K562 (cell line): ENCODE data around the gene KRTAP9-7. TPM values are rescaled to one million over a fixed set of nuclear protein-coding genes. Genes with fewer than 3 reads are reported as not detected.

Experiments used
- ATAC-seq: fragments of 200-7000 bp; cut with Tn5 transposase; 3 replicates; pipeline ENCODE4 v1.9.1; 2020; ENCODE audit warnings: moderate library complexity
- BruUV-seq: library from RNA; stranded (reverse); fragments of 400-500 nt; replicated peaks from 2 replicates; lab custom pipeline; 2021; lab: Mats Ljungman, UMichigan
- CTCF ChIA-PET: fragments of 300-600 bp; formaldehyde crosslinking; extraction: SDS; loops from one replicate; lab custom pipeline; 2021; ENCODE audit warnings: low intra/inter-chr PET ratio; lab: Yijun Ruan, JAX
- POLR2A ChIA-PET: fragments of 300-600, 350-650 bp; sonication (Branson Sonifier 250); formaldehyde crosslinking; extraction: SDS; loops from one replicate; lab custom pipeline; 2021; ENCODE audit warnings: antibody characterized with exemption, inconsistent platforms; lab: Yijun Ruan, JAX
- DNase-seq, 4 experiments: peaks; one replicate each; pipeline versions ENCODE4 v3.0.0 to v3.0.0-alpha.2; 2011 to 2018; ENCODE audit warnings: low spot score in 3 of 4, mixed read lengths in 3 of 4; ENCODE audit errors: extremely low read depth in 1 of 4
- FAIRE-seq: peaks from 2 replicates; lab custom pipeline; 2011; peaks lifted over from hg19 to GRCh38; lab: Jason Lieb, UNC
- H2AFZ ChIP-seq: 2 replicates; pipeline ENCODE4 v1.6.0; 2011; ENCODE audit warnings: low read depth, low read length, control low read depth, inconsistent platforms
- H3K27ac ChIP-seq: fragments of 200-600 bp; 3 replicates; pipeline ENCODE4 v1.8.0; 2011; ENCODE audit warnings: low read depth, mild to moderate bottlenecking, control low read depth, inconsistent platforms, low read length, moderate library complexity, mixed read lengths; ENCODE audit errors: extremely low read depth
- H3K27me3 ChIP-seq, 2 experiments: fragments of 300-600 bp in 1 of 2; 2 replicates in 1 of 2; 3 replicates in 1 of 2; pipeline versions ENCODE4 v1.6.0 to v1.8.0; 2011; ENCODE audit warnings: inconsistent platforms in 2 of 2, low read length in 2 of 2, mild to moderate bottlenecking in 1 of 2, mixed read lengths in 1 of 2, moderate library complexity in 1 of 2; ENCODE audit not compliant: control insufficient read depth in 2 of 2, insufficient read depth in 2 of 2
- H3K36me3 ChIP-seq: fragments of 300-600 bp; 3 replicates; pipeline ENCODE4 v1.8.0; 2011; ENCODE audit warnings: mild to moderate bottlenecking, low read length, inconsistent platforms; ENCODE audit not compliant: control insufficient read depth, insufficient read depth
- H3K4me1 ChIP-seq, 2 experiments: fragments of 200-600 bp in 1 of 2; replicated peaks in 1 of 2; 2 replicates in 1 of 2; 3 replicates in 1 of 2; pipeline versions ENCODE4 v1.5.1 to v1.8.0; 2011; ENCODE audit warnings: inconsistent platforms in 2 of 2, low read length in 2 of 2, mild to moderate bottlenecking in 1 of 2, mixed read lengths in 1 of 2, moderate library complexity in 1 of 2; ENCODE audit not compliant: control insufficient read depth in 2 of 2, insufficient read depth in 2 of 2
- H3K4me2 ChIP-seq: 2 replicates; pipeline ENCODE4 v1.6.1; 2011; ENCODE audit warnings: low read length, control low read depth, inconsistent platforms, mixed read lengths; ENCODE audit not compliant: insufficient read depth
- H3K4me3 ChIP-seq: fragments of 200-600 bp; sonication (generic), shearing (Covaris generic); 2 replicates; pipeline ENCODE4 v1.5.1; 2016; ENCODE audit warnings: control low read depth, inconsistent platforms
- H3K79me2 ChIP-seq: fragments of 200-600 bp; 3 replicates; pipeline ENCODE4 v1.8.0; 2011; ENCODE audit warnings: low read length, inconsistent platforms; ENCODE audit not compliant: control insufficient read depth, insufficient read depth
- H3K9ac ChIP-seq, 2 experiments: 2 replicates each; pipeline versions ENCODE4 v1.6.0 to v1.6.1; 2011; ENCODE audit warnings: low read depth in 2 of 2, low read length in 2 of 2, control low read depth in 1 of 2, inconsistent platforms in 1 of 2, mild to moderate bottlenecking in 1 of 2, mixed read lengths in 1 of 2; ENCODE audit not compliant: insufficient read depth in 1 of 2
- H3K9me1 ChIP-seq: one replicate; pipeline ENCODE4 v1.6.0; 2011; ENCODE audit warnings: inconsistent platforms, mild to moderate bottlenecking, low read length, moderate library complexity; ENCODE audit not compliant: control insufficient read depth, insufficient read depth
- H3K9me3 ChIP-seq: replicated peaks from 2 replicates; pipeline ENCODE4 v1.5.1; 2011; ENCODE audit warnings: low read depth, low read length, inconsistent platforms; ENCODE audit not compliant: control insufficient read depth, insufficient read depth
- H4K20me1 ChIP-seq: replicated peaks from 2 replicates; pipeline ENCODE4 v1.6.1; 2011; ENCODE audit warnings: low read length, inconsistent platforms, mixed read lengths; ENCODE audit not compliant: control insufficient read depth, insufficient read depth
- BACH1 ChIP-seq: fragments of 200-800 bp; sonication (Bioruptor generic); IDR thresholded peaks from 2 replicates; pipeline ENCODE4 v1.6.1; 2016; ENCODE audit warnings: missing genetic modification characterization, missing compliant biosample characterization
- CBX8 ChIP-seq: fragments of 200-600 bp; sonication (generic); IDR thresholded peaks from 2 replicates; pipeline ENCODE4 v1.6.1; 2012; ENCODE audit warnings: borderline replicate concordance, mixed run types, low read depth, mild to moderate bottlenecking, moderate library complexity, mixed read lengths, low read length, control low read depth, inconsistent platforms; ENCODE audit not compliant: poor library complexity, severe bottlenecking; ENCODE audit errors: extremely low read depth
- HOXB6 ChIP-seq: fragments of 250-450 bp; sonication (Bioruptor Pico); IDR thresholded peaks from 2 replicates; pipeline ENCODE4 v1.5.1; 2022; ENCODE audit warnings: mild to moderate bottlenecking, borderline replicate concordance
- LARP7 ChIP-seq: fragments of 450-650 bp; IDR thresholded peaks from 2 replicates; pipeline ENCODE4 v1.6.1; 2016
- MCM7 ChIP-seq, 2 experiments: fragments of 450-650 bp; IDR thresholded peaks; 2 replicates each; pipeline ENCODE4 v1.6.1; 2016 to 2018
- POU5F1 ChIP-seq: fragments of 150-350 bp; IDR thresholded peaks from 2 replicates; pipeline ENCODE4 v1.6.1; 2014; ENCODE audit warnings: borderline replicate concordance, low read length, low read depth, mild to moderate bottlenecking; ENCODE audit not compliant: partially characterized antibody
- SREBF1 ChIP-seq: fragments of 150-350 bp; IDR thresholded peaks from 2 replicates; pipeline ENCODE4 v1.6.1; 2014; ENCODE audit warnings: antibody characterized with exemption, low read depth, low read length, borderline replicate concordance
- TFAP4 ChIP-seq: sonication (generic); formaldehyde crosslinking; IDR thresholded peaks from 2 replicates; pipeline ENCODE4 v1.8.0; 2022; ENCODE audit warnings: missing genetic modification reagents, mild to moderate bottlenecking, moderate library complexity, borderline replicate concordance
- ZNF263 ChIP-seq: sonication (generic); formaldehyde crosslinking; IDR thresholded peaks from 2 replicates; pipeline ENCODE4 v1.8.0; 2022; ENCODE audit warnings: mild to moderate bottlenecking, missing genetic modification reagents, borderline replicate concordance
- ZNF551 ChIP-seq: fragments of 250-450 bp; sonication (Bioruptor Pico); IDR thresholded peaks from 2 replicates; pipeline ENCODE4 v1.5.0; 2021; ENCODE audit warnings: mild to moderate bottlenecking, moderate library complexity
- ZNF785 ChIP-seq: fragments of 250-450 bp; sonication (Bioruptor Pico); IDR thresholded peaks from 2 replicates; pipeline ENCODE4 v1.4.0; 2020; ENCODE audit warnings: mild to moderate bottlenecking
- WGBS: fragments of 100-300 bp; shearing (Covaris generic); methylation state at CpG from one replicate; pipeline ENCODE4 v1.1.6; 2016; ENCODE audit warnings: low coverage, mixed read lengths; ENCODE audit not compliant: insufficient coverage; ENCODE audit errors: missing lambda C conversion rate; 5-methylcytosine and 5-hydroxymethylcytosine counted together
- in situ Hi-C: fragments of 300-500 bp; cut with MboI; formaldehyde crosslinking; loops from 4 replicates; pipeline ENCODE4 v1.15.0; 2018; ENCODE audit warnings: inconsistent platforms, mixed read lengths
- intact Hi-C: fragments of 100-400 bp; cut with micrococcal nuclease; formaldehyde crosslinking; loops from 2 replicates; pipeline ENCODE4 v1.14.2; 2022
- polyA plus RNA-seq, 8 experiments: library from polyadenylated mRNA; depleted of rRNA in 4 of 8; stranded (reverse) in 5 of 8; unstranded in 3 of 8; fragments of >200 nt; fragmentation: Nextera tagmentation in 2 of 8; fragmentation: Illumina TruSeq in 1 of 8; extraction: Ambion mirVana in 2 of 8; extraction: Trizol in 1 of 8; gene quantifications; 2 replicates each; pipeline versions ENCODE4 v1.2.1 to v1.2.3, GENCODE V29; 2011 to 2014; ENCODE audit warnings: inconsistent platforms in 1 of 8, missing spikeins in 1 of 8
- total RNA-seq, 7 experiments: library from RNA; depleted of rRNA in 6 of 7; stranded (reverse); fragments of >200 nt in 6 of 7; fragmentation: Illumina TruSeq in 2 of 7; extraction: Trizol in 2 of 7; gene quantifications; 2 replicates each; pipeline versions ENCODE4 v1.2.1 to v1.2.3, GENCODE V29; 2011 to 2021; ENCODE audit warnings: low replicate concordance in 1 of 7
- TF ChIP-seq, protein P1 (sequence below): fragments of 250-450 bp; sonication (Bioruptor Pico); IDR thresholded peaks from 2 replicates; pipeline ENCODE4 v1.4.0; 2020
- TF ChIP-seq, protein P2 (sequence below), 2 experiments: fragments of 450-650 bp; formaldehyde crosslinking in 1 of 2; IDR thresholded peaks; 2 replicates each; pipeline versions ENCODE4 v1.4.0 to v1.6.1; 2014 to 2020; ENCODE audit warnings: mild to moderate bottlenecking in 2 of 2, borderline replicate concordance in 1 of 2, low read depth in 1 of 2

The KRTAP9-7 gene
- total and polyA plus RNA-seq, 9 of the 15 experiments (the other 6 are each of a cell fraction or from before 2014, with no cell fraction given): not detected

- Histone ChIP-seq H3K27ac (no peak overlapping the region), H3K9me1 (no peaks in the 10 kb centered on the region), H3K36me3 (no peaks in the 10 kb centered on the region), H3K9me3 (no peaks in the 10 kb centered on the region), H3K79me2 (no peaks in the 10 kb centered on the region), H3K4me3 (no peak overlapping the region), H4K20me1 (no peaks in the 10 kb centered on the region), H3K4me2 (no peak overlapping the region), H3K9ac (no peak overlapping the region), H3K4me1 (no peaks in the 10 kb centered on the region; a peak in 1 of 5 replicates), H3K27me3 (peaks cover 3 to 36% of the 10 kb centered on the region in 2 experiments; a peak in 4 of 5 replicates), H2AFZ (no peak overlapping the region)
- under 1% methylated on average over 12 of the region's 12 CpGs for WGBS
- no peak for DNase-seq
- in situ Hi-C loops (no loop called here), intact Hi-C loops (no loop called here)
- ATAC-seq: no peak
- ChIA-PET POLR2A (interaction anchor here (0.6 kb wide), 1 partner anchor 1590 kb away, joined by 3 read pairs; no protein-coding TSS in a partner anchor), CTCF (no interaction called here)
- BruUV-seq: no TSS peak
- no peak for FAIRE-seq
- TF ChIP-seq LARP7 (no peak), SREBF1 (no peak), BACH1 (no peak), ZNF785 (CRISPR knock-in tag) (no peak), TFAP4 (no peak), POU5F1 (no peak), MCM7 (IDR thresholded peaks at IDR 0.05) (no peak), CBX8 (no peak), HOXB6 (CRISPR knock-in tag) (no peak), ZNF263 (no peak), ZNF551 (CRISPR knock-in tag) (no peak)
- TF ChIP-seq, protein P1, sequence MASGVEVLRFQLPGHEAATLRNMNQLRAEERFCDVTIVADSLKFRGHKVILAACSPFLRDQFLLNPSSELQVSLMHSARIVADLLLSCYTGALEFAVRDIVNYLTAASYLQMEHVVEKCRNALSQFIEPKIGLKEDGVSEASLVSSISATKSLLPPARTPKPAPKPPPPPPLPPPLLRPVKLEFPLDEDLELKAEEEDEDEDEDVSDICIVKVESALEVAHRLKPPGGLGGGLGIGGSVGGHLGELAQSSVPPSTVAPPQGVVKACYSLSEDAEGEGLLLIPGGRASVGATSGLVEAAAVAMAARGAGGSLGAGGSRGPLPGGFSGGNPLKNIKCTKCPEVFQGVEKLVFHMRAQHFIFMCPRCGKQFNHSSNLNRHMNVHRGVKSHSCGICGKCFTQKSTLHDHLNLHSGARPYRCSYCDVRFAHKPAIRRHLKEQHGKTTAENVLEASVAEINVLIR (CRISPR knock-in tag): no peak
- TF ChIP-seq, protein P2, sequence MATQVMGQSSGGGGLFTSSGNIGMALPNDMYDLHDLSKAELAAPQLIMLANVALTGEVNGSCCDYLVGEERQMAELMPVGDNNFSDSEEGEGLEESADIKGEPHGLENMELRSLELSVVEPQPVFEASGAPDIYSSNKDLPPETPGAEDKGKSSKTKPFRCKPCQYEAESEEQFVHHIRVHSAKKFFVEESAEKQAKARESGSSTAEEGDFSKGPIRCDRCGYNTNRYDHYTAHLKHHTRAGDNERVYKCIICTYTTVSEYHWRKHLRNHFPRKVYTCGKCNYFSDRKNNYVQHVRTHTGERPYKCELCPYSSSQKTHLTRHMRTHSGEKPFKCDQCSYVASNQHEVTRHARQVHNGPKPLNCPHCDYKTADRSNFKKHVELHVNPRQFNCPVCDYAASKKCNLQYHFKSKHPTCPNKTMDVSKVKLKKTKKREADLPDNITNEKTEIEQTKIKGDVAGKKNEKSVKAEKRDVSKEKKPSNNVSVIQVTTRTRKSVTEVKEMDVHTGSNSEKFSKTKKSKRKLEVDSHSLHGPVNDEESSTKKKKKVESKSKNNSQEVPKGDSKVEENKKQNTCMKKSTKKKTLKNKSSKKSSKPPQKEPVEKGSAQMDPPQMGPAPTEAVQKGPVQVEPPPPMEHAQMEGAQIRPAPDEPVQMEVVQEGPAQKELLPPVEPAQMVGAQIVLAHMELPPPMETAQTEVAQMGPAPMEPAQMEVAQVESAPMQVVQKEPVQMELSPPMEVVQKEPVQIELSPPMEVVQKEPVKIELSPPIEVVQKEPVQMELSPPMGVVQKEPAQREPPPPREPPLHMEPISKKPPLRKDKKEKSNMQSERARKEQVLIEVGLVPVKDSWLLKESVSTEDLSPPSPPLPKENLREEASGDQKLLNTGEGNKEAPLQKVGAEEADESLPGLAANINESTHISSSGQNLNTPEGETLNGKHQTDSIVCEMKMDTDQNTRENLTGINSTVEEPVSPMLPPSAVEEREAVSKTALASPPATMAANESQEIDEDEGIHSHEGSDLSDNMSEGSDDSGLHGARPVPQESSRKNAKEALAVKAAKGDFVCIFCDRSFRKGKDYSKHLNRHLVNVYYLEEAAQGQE (IDR thresholded peaks at IDR 0.05; ENCODE audit: borderline replicate concordance): no peak
- TF ChIP-seq, protein P2 (CRISPR knock-in tag; IDR thresholded peaks at IDR 0.05; ENCODE audit: low read depth): no peak
Observed at GRCh38 chr17:41304091-41304490, 28.6 kb downstream of the KRTAP9-7 start.
